ENCODE data around the gene SERPINA4. TPM values are rescaled to one million over a fixed set of nuclear protein-coding genes. Genes with fewer than 3 reads are reported as not detected.

Gene SERPINA4
- total and polyA plus RNA-seq, 2 of the 8 experiments (the other 6 are each of a cell fraction or from before 2014, with no cell fraction given) = not detected

GRCh38 chr14:94617988-94618822, 57.0 kb downstream of the SERPINA4 start:
- Histone ChIP-seq H3K9ac (replicated peaks in 1 of 4; ENCODE audit: extremely low read depth in 1 of 4, low read depth in 3 of 4, low read length in 3 of 4) (no peak overlapping the region), H3K36me3 (ENCODE audit: control insufficient read depth in 2 of 4, insufficient read depth in 4 of 4, low read length in 3 of 4) (0 out of 8 replicates have a peak, but pooled peaks cover 0 to 2% (median 0%) of the 10 kb centered on the region in 4 experiments), H2BK120ac (replicated peaks; ENCODE audit: low read depth, low read length) (no peak overlapping the region), H3K4me3 (ENCODE audit: extremely low read depth in 1 of 4, insufficient read depth in 2 of 4, low read depth in 3 of 4, low read length in 4 of 4) (no peak overlapping the region), H2AFZ (ENCODE audit: low read length) (no peak overlapping the region), H2BK5ac (ENCODE audit: low read depth, low read length) (no peak overlapping the region), H3K14ac (ENCODE audit: insufficient read length) (no peak overlapping the region), H2BK15ac (ENCODE audit: low read length) (no peak overlapping the region), H2BK20ac (ENCODE audit: low read length) (no peak overlapping the region), H3K56ac (replicated peaks; ENCODE audit: insufficient read length, low read depth, low read length) (no peak overlapping the region), H3K4me2 (ENCODE audit: insufficient read depth in 1 of 2, low read depth in 2 of 2, low read length in 2 of 2) (no peak overlapping the region), H3K4ac (replicated peaks; ENCODE audit: insufficient read length, low read depth, low read length) (no peak overlapping the region), H3K27me3 (replicated peaks in 1 of 4; ENCODE audit: control insufficient read depth in 3 of 4, extremely low read depth in 1 of 4, insufficient read depth in 3 of 4, low read length in 3 of 4) (no peaks in the 10 kb centered on the region), H2BK12ac (ENCODE audit: low read depth, low read length) (no peak overlapping the region), H2AK5ac (ENCODE audit: low read depth, low read length) (no peak overlapping the region), H3K4me1 (replicated peaks in 1 of 4; ENCODE audit: control insufficient read depth in 3 of 4, insufficient read depth in 4 of 4, low read length in 3 of 4) (no peaks in the 10 kb centered on the region), H4K91ac (replicated peaks; ENCODE audit: insufficient read length, low read length) (no peak overlapping the region), H3K23me2 (ENCODE audit: low read depth, low read length) (no peaks in the 10 kb centered on the region), H3K9me3 (ENCODE audit: insufficient read depth in 2 of 2, low read depth in 1 of 2, low read length in 1 of 2) (peaks cover 14 to 28% of the 10 kb centered on the region in 2 experiments), H4K20me1 (replicated peaks in 1 of 2; ENCODE audit: control insufficient read depth in 1 of 2, insufficient read depth in 2 of 2, low read length in 2 of 2) (no peaks in the 10 kb centered on the region), H4K8ac (ENCODE audit: extremely low read depth, insufficient read depth, low read length) (no peak overlapping the region), H3K23ac (ENCODE audit: insufficient read length) (no peak overlapping the region), H3K18ac (ENCODE audit: extremely low read depth, low read length) (no peak overlapping the region), H3K79me2 (ENCODE audit: control insufficient read depth in 1 of 2, insufficient read depth in 2 of 2, low read length in 2 of 2) (no peaks in the 10 kb centered on the region), H3K79me1 (ENCODE audit: low read depth, low read length) (no peaks in the 10 kb centered on the region), H4K5ac (ENCODE audit: insufficient read length, low read depth, low read length) (no peak overlapping the region), H3K27ac (ENCODE audit: low read depth, low read length) (no peak overlapping the region)
- FAIRE-seq (no peak), DNase-seq (ENCODE audit: low read depth in 1 of 2, low spot score in 2 of 2) (no peak)
- WGBS, 2 experiments (ENCODE audit: extremely low coverage in 1 of 2, insufficient coverage in 1 of 2, insufficient read length in 1 of 2, insufficient replicate concordance in 2 of 2, low coverage in 1 of 2, low lambda C conversion rate in 2 of 2, missing lambda C conversion rate in 1 of 2) = 81% methylated on average over 3 of the region's 3 CpGs; no CpG with 5 or more reads in 1 of the 2 experiments
- ChIA-PET POLR2A (ENCODE audit: partially characterized antibody) (no interaction called here), CTCF (ENCODE audit: partially characterized antibody) (interaction anchor here (1.2 to 1.3 kb wide), 2 partner anchors 19 to 74 kb away, joined by 3 read pairs; no protein-coding TSS in a partner anchor)
- TF ChIP-seq POU5F1 (IDR thresholded peaks at IDR 0.05; ENCODE audit: low read depth, low read length) = no peak
- TF ChIP-seq BRCA1 (IDR thresholded peaks at IDR 0.05; ENCODE audit: low read depth, low read length) = no peak
- TF ChIP-seq POLR2A (IDR thresholded peaks at IDR 0.05; ENCODE audit: control extremely low read depth in 1 of 2, low read depth in 2 of 2, low read length in 2 of 2) = no peak
- no peak for TF ChIP-seq TAF1 (IDR thresholded peaks at IDR 0.05; ENCODE audit: low read depth, low read length)
- no peak for TF ChIP-seq KDM5A (IDR thresholded peaks at IDR 0.05; ENCODE audit: low read length)
- TF ChIP-seq CBX5 (IDR thresholded peaks at IDR 0.05; ENCODE audit: low read depth, low read length) = no peak
- TF ChIP-seq SIRT6 (IDR thresholded peaks at IDR 0.05; ENCODE audit: low read length) = no peak
- TF ChIP-seq SUZ12 (IDR thresholded peaks at IDR 0.05; ENCODE audit: low read length) = no peak
- no peak for TF ChIP-seq USF2 (IDR thresholded peaks at IDR 0.05; ENCODE audit: low read length)
- TF ChIP-seq CBX8 (IDR thresholded peaks at IDR 0.05; ENCODE audit: borderline replicate concordance, low read depth, low read length) = no peak

Data from H1 (cell line).